HCT116 (cell line): ENCODE data around the gene IDUA. TPM values are rescaled to one million over a fixed set of nuclear protein-coding genes. Genes with fewer than 3 reads are reported as not detected.

Source experiments
- ATAC-seq: fragments of 200-7000 bp; cut with Tn5 transposase; 2 replicates; pipeline ENCODE4 v1.9.1; 2020; ENCODE audit warnings: mild to moderate bottlenecking, moderate library complexity
- BruUV-seq: library from RNA; stranded (reverse); fragments of 400-500 nt; replicated peaks from 2 replicates; lab custom pipeline; 2021; lab: Mats Ljungman, UMichigan
- CTCF ChIA-PET: fragments of 300-600 bp; sonication (Branson Sonifier 250); formaldehyde crosslinking; loops from one replicate; lab custom pipeline; 2021; ENCODE audit warnings: antibody characterized with exemption; lab: Charles Lee
- POLR2A ChIA-PET: fragments of 300-600, 350-600 bp; sonication (Branson Sonifier 250); formaldehyde crosslinking; loops from one replicate; lab custom pipeline; 2021; ENCODE audit warnings: antibody characterized with exemption; lab: Charles Lee
- RAD21 ChIA-PET, 2 experiments: fragments of 300-600 bp; sonication (Branson Sonifier 250); formaldehyde crosslinking; loops; one replicate each; lab custom pipeline; 2023; ENCODE audit warnings: low total read pairs in 2 of 2; ENCODE audit not compliant: uncharacterized antibody in 2 of 2, unreplicated experiment in 2 of 2, low non-redundant PET in 1 of 2; lab: Charles Lee
- DNase-seq: peaks from one replicate; pipeline ENCODE4 v3.0.0-alpha.2; 2010; ENCODE audit warnings: low read depth, low spot score
- H2AFZ ChIP-seq: fragments of 200-600 bp; shearing (Covaris generic), sonication (generic); 2 replicates; pipeline ENCODE4 v1.6.1; 2017; ENCODE audit warnings: low read depth, mixed run types, mixed read lengths, antibody characterized with exemption, low read length; ENCODE audit not compliant: poor library complexity, severe bottlenecking
- H3K27ac ChIP-seq: 2 replicates; pipeline ENCODE4 v1.5.1; 2012; ENCODE audit warnings: low read depth, low read length
- H3K27me3 ChIP-seq: fragments of 200-600 bp; sonication (generic); 2 replicates; pipeline ENCODE4 v1.6.1; 2016; ENCODE audit warnings: mixed run types, low read length, mixed read lengths; ENCODE audit not compliant: insufficient read depth
- H3K36me3 ChIP-seq, 2 experiments: fragments of 200-500 bp in 1 of 2; fragments of 200-600 bp in 1 of 2; sonication (Bioruptor generic) in 1 of 2; sonication (generic) in 1 of 2; 2 replicates each; pipeline versions ENCODE4 v1.5.1 to v1.6.1; 2014 to 2016; ENCODE audit warnings: low read length in 2 of 2, inconsistent platforms in 1 of 2, mixed read lengths in 1 of 2, mixed run types in 1 of 2; ENCODE audit not compliant: insufficient read depth in 2 of 2, control insufficient read depth in 1 of 2
- H3K4me1 ChIP-seq, 2 experiments: fragments of 200-600 bp in 1 of 2; sonication (generic) in 1 of 2; 2 replicates each; pipeline versions ENCODE4 v1.5.1 to v1.6.1; 2012 to 2017; ENCODE audit warnings: low read length in 2 of 2, inconsistent platforms in 1 of 2, mild to moderate bottlenecking in 1 of 2, mixed read lengths in 1 of 2, mixed run types in 1 of 2, moderate library complexity in 1 of 2; ENCODE audit not compliant: insufficient read depth in 2 of 2, control insufficient read depth in 1 of 2
- H3K4me2 ChIP-seq: fragments of 200-600 bp; sonication (generic); 2 replicates; pipeline ENCODE4 v1.6.1; 2017; ENCODE audit warnings: mixed run types, low read length, mixed read lengths
- H3K4me3 ChIP-seq, 2 experiments: fragments of 200-600 bp in 1 of 2; sonication (generic) in 1 of 2; replicated peaks in 1 of 2; 2 replicates each; pipeline ENCODE4 v1.5.1; 2011 to 2016; ENCODE audit warnings: low read length in 2 of 2, control low read depth in 1 of 2, low read depth in 1 of 2, mild to moderate bottlenecking in 1 of 2, mixed read lengths in 1 of 2, mixed run types in 1 of 2
- H3K79me2 ChIP-seq: fragments of 200-600 bp; sonication (generic); 2 replicates; pipeline ENCODE4 v1.6.1; 2017; ENCODE audit warnings: mild to moderate bottlenecking, mixed run types, low read length, moderate library complexity, mixed read lengths; ENCODE audit not compliant: insufficient read depth
- H3K9ac ChIP-seq: fragments of 200-600 bp; sonication (generic); 2 replicates; pipeline ENCODE4 v1.6.1; 2016; ENCODE audit warnings: low read length, mixed read lengths
- H3K9me2 ChIP-seq: fragments of 200-600 bp; sonication (generic), shearing (Covaris generic); 2 replicates; pipeline ENCODE4 v1.6.1; 2017; ENCODE audit warnings: mixed run types, mild to moderate bottlenecking, moderate library complexity; ENCODE audit not compliant: insufficient read depth
- H3K9me3 ChIP-seq, 2 experiments: fragments of 200-500 bp in 1 of 2; fragments of 200-600 bp in 1 of 2; sonication (Bioruptor generic) in 1 of 2; sonication (generic) in 1 of 2; 2 replicates each; pipeline ENCODE4 v1.6.1; 2014 to 2017; ENCODE audit warnings: low read length in 2 of 2, mixed read lengths in 2 of 2, inconsistent platforms in 1 of 2, low read depth in 1 of 2, mild to moderate bottlenecking in 1 of 2, mixed run types in 1 of 2, moderate library complexity in 1 of 2; ENCODE audit not compliant: control insufficient read depth in 1 of 2, insufficient read depth in 1 of 2
- H4K20me1 ChIP-seq: fragments of 200-600 bp; sonication (generic), shearing (Covaris generic); 2 replicates; pipeline ENCODE4 v1.6.1; 2017; ENCODE audit warnings: mixed run types, mild to moderate bottlenecking, moderate library complexity; ENCODE audit not compliant: insufficient read depth
- ATF3 ChIP-seq: IDR thresholded peaks from 2 replicates; pipeline ENCODE4 v1.6.1; 2012
- CBX3 ChIP-seq: IDR thresholded peaks from 2 replicates; pipeline ENCODE4 v1.6.1; 2012; ENCODE audit warnings: low read depth
- CEBPB ChIP-seq: IDR thresholded peaks from 2 replicates; pipeline ENCODE4 v1.6.1; 2012; ENCODE audit warnings: low read depth
- ELF1 ChIP-seq: IDR thresholded peaks from 2 replicates; pipeline ENCODE4 v1.6.1; 2012; ENCODE audit warnings: low read depth, borderline replicate concordance
- EZH2 ChIP-seq: fragments of 200-600 bp; sonication (generic); IDR thresholded peaks from 2 replicates; pipeline ENCODE4 v1.6.1; 2017; ENCODE audit warnings: antibody characterized with exemption, mixed run types
- FOSL1 ChIP-seq: IDR thresholded peaks from 2 replicates; pipeline ENCODE4 v1.6.1; 2012; ENCODE audit warnings: low read depth
- JUND ChIP-seq: IDR thresholded peaks from 2 replicates; pipeline ENCODE4 v1.6.1; 2012
- POLR2A ChIP-seq: IDR thresholded peaks from 2 replicates; pipeline ENCODE4 v1.7.0; 2011; ENCODE audit warnings: borderline replicate concordance; ENCODE audit not compliant: insufficient read depth, insufficient read length; ENCODE audit errors: extremely low read depth
- POLR2AphosphoS5 ChIP-seq: IDR thresholded peaks from 2 replicates; pipeline ENCODE4 v1.6.1; 2011; ENCODE audit warnings: mild to moderate bottlenecking, low read depth, low read length, moderate library complexity
- RAD21 ChIP-seq: IDR thresholded peaks from 2 replicates; pipeline ENCODE4 v1.6.1; 2012; ENCODE audit warnings: low read depth, mild to moderate bottlenecking
- SP1 ChIP-seq: IDR thresholded peaks from 2 replicates; pipeline ENCODE4 v1.6.1; 2012; ENCODE audit warnings: low read depth
- SRF ChIP-seq: IDR thresholded peaks from 2 replicates; pipeline ENCODE4 v1.6.1; 2012; ENCODE audit warnings: low read depth
- TCF7L2 ChIP-seq: IDR thresholded peaks from 2 replicates; pipeline ENCODE4 v1.7.0; 2011; ENCODE audit warnings: borderline replicate concordance, inconsistent platforms; ENCODE audit not compliant: insufficient read depth, insufficient read length; ENCODE audit errors: extremely low read depth
- YY1 ChIP-seq: IDR thresholded peaks from 2 replicates; pipeline ENCODE4 v1.6.1; 2011; ENCODE audit warnings: low read length, low read depth, moderate library complexity, mild to moderate bottlenecking; ENCODE audit not compliant: insufficient replicate concordance; ENCODE audit errors: extremely low read depth
- ZBTB33 ChIP-seq: IDR thresholded peaks from 2 replicates; pipeline ENCODE4 v1.6.1; 2011; ENCODE audit warnings: mild to moderate bottlenecking, low read length, moderate library complexity; ENCODE audit not compliant: insufficient replicate concordance; ENCODE audit errors: extremely low read depth
- ZNF274 ChIP-seq: fragments of 200-500 bp; sonication (Bioruptor generic); IDR thresholded peaks from 2 replicates; pipeline ENCODE4 v1.6.1; 2014; ENCODE audit warnings: mild to moderate bottlenecking, low read depth, low read length, inconsistent platforms
- intact Hi-C: fragments of 100-400 bp; cut with micrococcal nuclease; formaldehyde crosslinking; loops from 2 replicates; pipeline ENCODE4 v1.10.0; 2022
- total RNA-seq: library from RNA; stranded (reverse); gene quantifications from one replicate; pipeline ENCODE4 v1.2.1, GENCODE V29; 2021; ENCODE audit not compliant: unreplicated experiment
- TF ChIP-seq, protein P1 (sequence below), 3 experiments: fragments of 200-600 bp in 1 of 3; sonication (generic) in 1 of 3; IDR thresholded peaks in 2 of 3; conservative IDR thresholded peaks in 1 of 3; 2 replicates each; pipeline ENCODE4 v1.5.1; 2012 to 2017; ENCODE audit warnings: low read depth in 2 of 3, low read length in 2 of 3, antibody characterized with exemption in 1 of 3, borderline replicate concordance in 1 of 3, control low read depth in 1 of 3, mild to moderate bottlenecking in 1 of 3, mixed read lengths in 1 of 3, mixed run types in 1 of 3, moderate library complexity in 1 of 3; ENCODE audit not compliant: insufficient read depth in 1 of 3

Gene IDUA
- total RNA-seq, 1 experiment from 2014 or later, result 28.2 TPM

DNA sequence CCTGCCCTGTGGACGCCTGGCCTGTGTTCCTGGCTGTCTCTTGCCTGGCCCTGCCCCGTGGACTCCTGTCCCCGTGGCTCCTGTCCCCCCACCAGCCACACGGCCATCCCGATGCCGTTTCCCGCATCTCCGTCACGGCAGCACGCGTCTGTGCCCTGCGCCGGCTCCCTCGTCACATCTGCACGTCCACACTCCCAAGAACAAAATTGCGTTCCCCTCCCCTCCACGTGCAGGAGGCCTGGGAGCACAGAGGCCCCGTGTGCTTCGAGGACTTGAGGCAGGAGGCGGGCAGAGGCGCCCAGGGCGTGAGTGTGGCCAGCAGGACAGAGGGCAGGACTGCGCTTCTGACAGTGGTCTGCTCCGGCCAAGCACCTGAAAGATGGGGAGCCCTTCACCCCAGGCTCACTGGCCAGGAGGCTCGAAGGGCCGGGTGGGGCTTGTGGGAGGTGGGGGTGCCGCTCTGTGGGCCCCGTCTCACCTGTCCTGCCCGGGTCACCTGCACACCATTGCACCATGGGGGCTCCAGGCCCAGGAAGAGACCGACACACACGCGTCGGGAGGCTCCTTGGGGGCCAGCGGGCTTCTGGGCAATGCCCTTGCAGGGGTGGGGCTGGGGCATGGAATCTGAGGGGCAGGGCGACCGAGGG, 41.9 kb downstream of the IDUA start:
- POLR2A ChIA-PET, result no interaction called here
- no peaks in the 10 kb centered on the region for H3K9me3 ChIP-seq
- H3K36me3 ChIP-seq, result peaks cover 8 to 11% of the 10 kb centered on the region in 2 experiments; a peak in 3 of 4 replicates
- H3K4me1 ChIP-seq, result peaks cover 14 to 34% of the 10 kb centered on the region in 2 experiments; a peak in 3 of 4 replicates
- no peak overlapping the region for H3K4me2 ChIP-seq
- ATAC-seq (no peak), DNase-seq (no peak)
- no peaks in the 10 kb centered on the region for H3K79me2 ChIP-seq
- no TSS peak for BruUV-seq
- no peaks in the 10 kb centered on the region for H4K20me1 ChIP-seq
- H3K27ac ChIP-seq, result no peak overlapping the region
- no peak overlapping the region for H3K4me3 ChIP-seq
- H3K9ac ChIP-seq, result no peak overlapping the region
- H3K27me3 ChIP-seq, result no peaks in the 10 kb centered on the region
- RAD21 ChIA-PET, result no interaction called here
- no peak overlapping the region for H2AFZ ChIP-seq
- H3K9me2 ChIP-seq, result no peaks in the 10 kb centered on the region
- intact Hi-C loops, result no loop called here
- CTCF ChIA-PET, result no interaction called here
- no peak for TF ChIP-seq FOSL1
- no peak for TF ChIP-seq SRF
- no peak for TF ChIP-seq ZNF274
- no peak for TF ChIP-seq JUND
- TF ChIP-seq, protein P1, sequence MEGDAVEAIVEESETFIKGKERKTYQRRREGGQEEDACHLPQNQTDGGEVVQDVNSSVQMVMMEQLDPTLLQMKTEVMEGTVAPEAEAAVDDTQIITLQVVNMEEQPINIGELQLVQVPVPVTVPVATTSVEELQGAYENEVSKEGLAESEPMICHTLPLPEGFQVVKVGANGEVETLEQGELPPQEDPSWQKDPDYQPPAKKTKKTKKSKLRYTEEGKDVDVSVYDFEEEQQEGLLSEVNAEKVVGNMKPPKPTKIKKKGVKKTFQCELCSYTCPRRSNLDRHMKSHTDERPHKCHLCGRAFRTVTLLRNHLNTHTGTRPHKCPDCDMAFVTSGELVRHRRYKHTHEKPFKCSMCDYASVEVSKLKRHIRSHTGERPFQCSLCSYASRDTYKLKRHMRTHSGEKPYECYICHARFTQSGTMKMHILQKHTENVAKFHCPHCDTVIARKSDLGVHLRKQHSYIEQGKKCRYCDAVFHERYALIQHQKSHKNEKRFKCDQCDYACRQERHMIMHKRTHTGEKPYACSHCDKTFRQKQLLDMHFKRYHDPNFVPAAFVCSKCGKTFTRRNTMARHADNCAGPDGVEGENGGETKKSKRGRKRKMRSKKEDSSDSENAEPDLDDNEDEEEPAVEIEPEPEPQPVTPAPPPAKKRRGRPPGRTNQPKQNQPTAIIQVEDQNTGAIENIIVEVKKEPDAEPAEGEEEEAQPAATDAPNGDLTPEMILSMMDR (IDR thresholded peaks at IDR 0.05 in 2 of 3, conservative IDR thresholded peaks at IDR 0.05 in 1 of 3; ENCODE audit: borderline replicate concordance in 1 of 3, insufficient read depth in 1 of 3, low read depth in 2 of 3, low read length in 2 of 3), result no peak
- no peak for TF ChIP-seq POLR2A
- TF ChIP-seq ELF1, result no peak
- no peak for TF ChIP-seq RAD21

DNA sequence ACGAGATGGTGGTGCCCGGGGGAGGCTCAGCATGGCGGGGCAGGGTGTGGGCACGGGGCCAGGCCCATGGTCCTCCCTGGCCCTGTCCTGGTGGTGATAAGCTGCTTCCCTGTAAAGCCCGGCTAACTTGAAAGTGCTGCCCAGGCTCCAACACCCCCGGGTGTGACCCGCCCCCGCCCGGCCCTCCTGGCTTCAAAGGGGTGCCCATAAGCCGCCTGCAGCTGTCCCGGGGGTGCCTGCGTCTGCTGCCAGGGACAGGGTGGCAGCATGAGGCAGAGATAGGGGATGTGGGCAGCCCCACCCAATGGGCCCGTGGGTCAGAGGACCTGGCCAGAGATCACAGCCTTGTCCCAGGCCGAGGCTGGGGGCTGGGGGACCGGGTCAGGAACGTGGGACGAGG, 42.7 kb downstream of the IDUA start:
- no peaks in the 10 kb centered on the region for H3K9me3 ChIP-seq
- ChIA-PET CTCF (no interaction called here), RAD21 (no interaction called here), POLR2A (no interaction called here)
- no peaks in the 10 kb centered on the region for H3K27me3 ChIP-seq
- no peak; the same call in 1 of the 2 replicates for ATAC-seq
- BruUV-seq, result no TSS peak
- no peak overlapping the region for H3K4me3 ChIP-seq
- peaks cover 8 to 11% of the 10 kb centered on the region in 2 experiments; a peak in 3 of 4 replicates for H3K36me3 ChIP-seq
- no peaks in the 10 kb centered on the region for H4K20me1 ChIP-seq
- H3K4me1 ChIP-seq, result peaks cover 14 to 34% of the 10 kb centered on the region in 2 experiments; a peak in 3 of 4 replicates
- no peak overlapping the region; the same call in 1 of the 2 replicates for H3K9ac ChIP-seq
- no peaks in the 10 kb centered on the region for H3K9me2 ChIP-seq
- no peak overlapping the region for H3K27ac ChIP-seq
- DNase-seq, result no peak
- intact Hi-C loops, result no loop called here
- no peak overlapping the region for H2AFZ ChIP-seq
- H3K79me2 ChIP-seq, result no peaks in the 10 kb centered on the region
- no peak overlapping the region for H3K4me2 ChIP-seq
- no peak for TF ChIP-seq ZBTB33
- TF ChIP-seq CBX3, result no peak
- TF ChIP-seq CEBPB, result no peak
- TF ChIP-seq ATF3, result no peak
- TF ChIP-seq YY1, result no peak
- TF ChIP-seq JUND, result no peak
- no peak for TF ChIP-seq ELF1
- no peak for TF ChIP-seq EZH2
- TF ChIP-seq SRF, result no peak
- no peak for TF ChIP-seq TCF7L2
- TF ChIP-seq RAD21, result no peak
- no peak for TF ChIP-seq SP1
- no peak for TF ChIP-seq FOSL1
- TF ChIP-seq POLR2AphosphoS5, result no peak
